Measurements from ENCODE around the gene GIPR. TPM values are rescaled to one million over a fixed set of nuclear protein-coding genes. Genes with fewer than 3 reads are reported as not detected.

GIPR gene
- total RNA-seq = 0.12 and 0.26 TPM in 2 replicates

GRCh38 chr19:45667620-45668341 is at the start of gene GIPR:
Gene GIPR (plus strand): TSS chr19:45668221. CDS start chr19:45669521, 1,300 bp downstream.

GRCh38 chr19:45638930-45639729 is 28.9 kb upstream of the GIPR start, which contains the start of gene EML2:
Gene EML2 (minus strand): TSS chr19:45639397. CDS start chr19:45639376, 21 bp downstream.

GRCh38 chr19:45691516-45692186 is 23.6 kb downstream of the GIPR start, which contains the start of gene SNRPD2:
Gene SNRPD2 (minus strand): TSS chr19:45691953. CDS start chr19:45691888, 65 bp downstream.

GRCh38 chr19:45692187-45693105 is 24.4 kb downstream of the GIPR start, which contains the start of gene QPCTL:
Gene QPCTL (plus strand): TSS chr19:45692666. CDS start chr19:45692704, 38 bp downstream.

GRCh38 chr19:45730368-45731288 is 62.6 kb downstream of the GIPR start, which contains the start of gene FBXO46:
Gene FBXO46 (minus strand): TSS chr19:45730896. CDS start chr19:45713495, 17,401 bp downstream.

Other genes with a start within 250 kb of the GIPR start
- gene ERCC1, start 244.3 kb upstream of the GIPR start, total RNA-seq = 113 and 133 TPM in 2 replicates
- gene FOSB, start 200.2 kb upstream of the GIPR start, total RNA-seq = 0.40 and 0.44 TPM in 2 replicates
- 4.4 and 6.5 TPM in 2 replicates for gene RTN2, start 171.2 kb upstream of the GIPR start, total RNA-seq
- 1.7 and 2.1 TPM in 2 replicates for gene PPM1N, start 169.8 kb upstream of the GIPR start, total RNA-seq
- 53.3 and 61.2 TPM in 2 replicates for gene VASP, start 160.7 kb upstream of the GIPR start, total RNA-seq
- gene OPA3, start 83.4 kb upstream of the GIPR start, total RNA-seq = 4.4 TPM in 2 replicates
- 0.40 and 0.99 TPM in 2 replicates for gene GPR4, start 66.0 kb upstream of the GIPR start, total RNA-seq
- gene EML2, start 28.8 kb upstream of the GIPR start, total RNA-seq = 46.1 and 55.6 TPM in 2 replicates
- 676 and 796 TPM in 2 replicates for gene SNRPD2, start 23.7 kb downstream of the GIPR start, total RNA-seq
- 7.2 and 9.4 TPM in 2 replicates for gene QPCTL, start 24.4 kb downstream of the GIPR start, total RNA-seq
- 2.2 and 2.8 TPM in 2 replicates for gene FBXO46, start 62.7 kb downstream of the GIPR start, total RNA-seq
- gene MEIOSIN, start 65.2 kb downstream of the GIPR start, total RNA-seq = not detected in 2 replicates
- 5.5 and 6.0 TPM in 2 replicates for gene SIX5, start 101.0 kb downstream of the GIPR start, total RNA-seq
- 169 and 191 TPM in 2 replicates for gene DMPK, start 114.3 kb downstream of the GIPR start, total RNA-seq
- 32.6 and 34.7 TPM in 2 replicates for gene DMWD, start 124.6 kb downstream of the GIPR start, total RNA-seq
- gene RSPH6A, start 147.1 kb downstream of the GIPR start, total RNA-seq = 0.12 and 0.13 TPM in 2 replicates
- 25.2 and 29.5 TPM in 2 replicates for gene SYMPK, start 194.9 kb downstream of the GIPR start, total RNA-seq
- gene FOXA3, start 196.1 kb downstream of the GIPR start, total RNA-seq = not detected in 2 replicates
- gene IRF2BP1, start 217.9 kb downstream of the GIPR start, total RNA-seq = 17.8 and 21.4 TPM in 2 replicates
- gene MYPOP, start 234.4 kb downstream of the GIPR start, total RNA-seq = 0.53 and 1.1 TPM in 2 replicates
- not detected in 2 replicates for gene NANOS2, start 246.6 kb downstream of the GIPR start, total RNA-seq

Measured in aortic smooth muscle cell (primary cell).